NCI-H345 (cell line): Measurements from ENCODE around the gene SOX14.
A peak's percentile ranks its signal among the peaks of the same experiment; 100 is the strongest.

Experiments used
- DNase-seq: peaks from one replicate; lab custom pipeline; 2025; lab: John Stamatoyannopoulos, UW

Gene SOX14

DNA sequence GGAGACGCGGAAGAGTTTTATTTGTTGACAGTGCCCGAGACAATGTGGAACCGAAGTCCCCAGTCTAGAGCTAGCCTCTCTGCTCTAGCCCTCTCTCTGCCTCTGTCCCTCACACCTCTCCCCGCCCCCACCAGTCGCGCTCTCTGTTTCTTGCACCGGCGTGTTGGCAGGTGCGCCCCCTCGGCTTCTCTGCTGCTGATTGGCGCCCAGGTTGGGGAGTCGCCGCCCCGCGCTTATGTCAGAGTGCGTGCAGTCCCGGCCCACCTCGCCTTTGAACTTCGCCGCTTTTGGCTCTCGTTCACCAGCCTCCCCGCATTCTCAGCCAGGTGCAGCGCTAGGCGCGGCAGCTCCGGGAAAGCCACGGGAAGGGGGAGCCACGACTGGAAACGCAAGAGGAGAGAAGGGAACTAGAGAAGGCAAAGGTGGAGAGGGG lies at the start of gene SOX14:
TSS of gene SOX14 (plus strand) at position 315 of the 433 bp plus-strand sequence. CDS start 470 bp downstream, outside the sequence.
- peak; percentile 59 for DNase-seq

DNA sequence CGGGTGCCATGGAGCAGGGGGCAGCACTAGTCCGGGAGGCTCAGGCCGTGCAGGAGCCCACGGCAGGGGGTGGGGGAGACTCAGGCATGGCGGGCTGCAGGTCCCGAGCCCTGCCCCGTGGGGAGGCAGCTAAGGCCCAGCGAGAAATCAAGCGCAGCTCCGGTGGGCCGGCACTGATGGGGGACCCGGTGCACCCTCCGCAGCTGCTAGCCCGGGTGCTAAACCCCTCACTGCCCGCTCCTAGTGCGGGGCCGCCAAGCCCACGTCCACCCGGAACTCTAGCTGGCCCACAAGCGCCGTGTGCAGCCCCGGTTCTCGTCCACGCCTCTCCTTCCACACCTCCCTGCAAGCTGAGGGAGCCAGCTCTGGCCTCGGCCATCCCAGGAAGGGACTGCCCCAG lies 49.6 kb upstream of the SOX14 start:
- DNase-seq, result no peak

DNA sequence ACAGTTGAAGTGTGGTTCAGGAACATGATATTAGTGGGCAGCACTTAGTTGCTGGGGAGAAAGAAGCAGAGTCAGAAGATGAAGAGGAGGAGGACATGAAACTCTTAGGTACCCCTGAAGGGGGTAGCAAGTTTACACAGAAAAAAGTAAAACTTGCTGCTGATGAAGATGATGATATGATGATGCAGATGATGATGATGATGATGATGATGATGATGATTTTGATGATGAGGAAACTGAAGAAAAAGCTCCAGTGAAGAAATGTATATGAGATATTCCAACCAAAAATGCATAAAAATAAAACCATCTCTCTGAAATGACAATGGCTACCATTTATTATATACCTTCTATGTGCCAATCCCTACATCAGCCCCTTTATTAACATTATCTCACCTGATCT lies 39.9 kb upstream of the SOX14 start:
- no peak for DNase-seq

DNA sequence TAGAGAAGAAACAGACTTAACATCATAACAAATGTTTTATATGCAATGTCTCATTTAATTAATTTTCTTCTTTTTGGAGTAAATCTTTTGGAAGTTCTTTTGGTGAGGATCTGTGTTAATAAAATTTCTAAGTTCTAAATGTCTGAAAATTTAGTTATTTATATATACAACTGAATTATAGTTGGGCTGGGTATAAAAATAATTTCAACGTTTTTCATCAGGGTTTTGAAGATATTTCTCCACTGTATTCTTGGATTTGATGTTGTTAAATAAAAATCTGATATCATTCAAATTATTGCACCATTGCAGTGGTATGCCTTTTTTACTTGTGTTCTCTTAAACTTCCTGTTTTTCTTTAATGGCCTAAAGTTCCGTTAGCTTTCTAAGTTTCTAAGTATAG lies 26.9 kb upstream of the SOX14 start:
- no peak for DNase-seq

DNA sequence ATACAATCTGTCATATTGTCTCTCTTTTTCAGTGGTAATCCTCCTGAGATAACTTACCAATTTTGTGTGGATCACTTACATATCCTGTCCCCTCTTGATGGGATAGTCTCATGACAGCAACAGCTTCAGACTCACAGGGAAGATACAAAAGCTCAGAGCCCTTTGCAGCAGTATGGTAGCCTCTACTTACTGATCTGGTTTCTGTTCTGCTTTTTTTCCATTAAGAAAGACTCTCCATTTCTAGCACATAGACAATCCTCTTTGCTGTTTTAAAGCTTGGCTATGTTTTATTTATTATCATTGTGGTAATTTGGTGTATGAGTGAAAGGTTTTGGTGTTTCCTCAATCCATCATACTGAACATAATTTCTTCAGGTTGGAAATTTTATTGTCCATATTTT lies 25.4 kb upstream of the SOX14 start:
- DNase-seq, result no peak

DNA sequence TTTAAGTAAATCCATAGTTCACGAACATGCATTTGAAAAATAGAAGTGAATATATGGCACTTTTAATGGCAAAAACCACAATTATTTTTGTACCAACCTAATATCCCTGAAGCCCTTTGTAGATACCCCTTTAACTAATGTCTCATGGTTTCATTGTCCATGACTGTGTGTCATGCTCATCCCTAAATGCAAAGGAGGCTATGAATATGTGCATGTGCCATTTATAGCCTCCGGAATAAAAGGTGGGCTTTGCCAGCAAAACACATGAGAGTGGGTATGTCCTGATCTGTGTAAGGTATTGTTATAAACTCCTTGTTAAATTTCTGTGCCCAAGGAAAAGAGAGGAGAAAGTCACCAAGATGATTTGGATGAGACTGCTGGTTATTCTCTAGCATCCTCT lies 20.5 kb upstream of the SOX14 start:
- DNase-seq, result no peak

DNA sequence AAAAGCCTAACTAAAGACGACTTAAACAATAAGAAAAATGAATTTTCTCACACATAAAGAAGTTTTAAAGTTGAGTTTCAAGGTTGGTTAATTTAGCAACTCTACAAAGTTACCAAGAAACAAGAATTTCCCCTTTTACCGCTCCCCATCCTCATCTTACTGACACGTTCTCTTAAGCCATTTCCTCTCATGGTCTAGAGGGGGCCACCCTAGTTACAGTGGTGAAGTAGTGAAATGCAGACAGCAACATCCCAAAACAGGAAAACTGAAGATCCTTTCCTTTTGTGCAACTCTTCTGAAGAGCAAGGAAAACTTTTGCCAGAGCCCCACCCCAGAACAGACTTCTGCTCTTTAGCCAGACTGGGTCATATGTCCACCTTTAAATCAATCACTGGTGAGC lies 17.3 kb upstream of the SOX14 start:
- DNase-seq, result no peak

DNA sequence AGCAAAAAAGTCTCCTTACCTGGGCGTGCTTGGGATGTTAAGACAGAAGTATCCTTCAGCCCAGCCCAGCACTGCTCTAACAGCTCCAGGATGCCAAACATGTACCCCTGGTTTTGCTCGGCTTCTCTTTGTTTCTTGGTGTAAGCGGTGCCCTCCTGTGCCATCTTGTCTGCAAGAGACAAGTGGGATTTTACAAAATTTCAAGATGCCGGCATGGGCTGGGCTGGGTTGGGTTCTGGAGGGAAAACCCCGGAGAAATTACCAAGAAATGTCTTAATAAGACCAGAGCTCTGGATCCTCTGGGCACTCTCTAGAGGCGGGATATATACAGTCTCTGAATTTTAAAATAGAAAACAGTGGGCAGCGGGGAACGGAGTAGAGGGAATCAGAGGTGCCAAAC lies 4.6 kb upstream of the SOX14 start:
- DNase-seq, result no peak

DNA sequence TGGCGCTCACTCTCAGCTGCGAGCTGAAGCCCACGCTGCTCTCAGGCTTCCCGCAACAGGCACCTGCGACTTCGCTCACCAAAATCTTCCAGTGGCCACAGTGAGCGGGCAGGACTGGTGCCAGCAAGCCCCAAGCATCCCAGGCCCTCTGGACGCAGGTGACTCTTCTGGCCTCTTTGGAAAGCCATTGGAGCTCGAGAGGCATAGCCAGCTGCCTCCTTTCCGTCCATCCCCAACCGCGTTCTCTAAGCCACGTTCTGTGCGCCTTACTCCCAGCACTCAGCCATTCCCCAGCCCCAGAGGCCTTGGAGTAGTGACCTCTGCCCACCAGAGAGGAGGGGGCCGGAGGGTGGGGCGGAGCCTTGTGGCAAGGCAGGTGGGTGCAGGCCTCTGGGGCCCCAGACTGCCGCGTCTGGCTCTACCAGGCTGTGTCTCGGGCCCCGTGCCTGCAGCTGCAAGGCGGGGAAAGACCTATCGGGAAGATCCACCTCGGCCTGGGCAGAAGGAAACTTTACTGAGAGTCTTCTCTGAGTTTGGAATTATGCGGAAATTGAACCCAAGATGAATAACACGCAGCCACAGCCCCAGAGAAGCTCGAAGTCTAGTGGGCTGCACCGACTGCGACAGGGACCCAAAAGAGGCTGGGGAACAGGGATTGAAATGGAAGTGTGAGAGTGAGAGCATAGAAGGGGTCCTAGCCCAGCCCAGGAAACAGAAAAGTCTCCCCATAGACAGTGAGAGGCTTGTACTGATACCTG lies 3.6 kb upstream of the SOX14 start:
- no peak for DNase-seq

DNA sequence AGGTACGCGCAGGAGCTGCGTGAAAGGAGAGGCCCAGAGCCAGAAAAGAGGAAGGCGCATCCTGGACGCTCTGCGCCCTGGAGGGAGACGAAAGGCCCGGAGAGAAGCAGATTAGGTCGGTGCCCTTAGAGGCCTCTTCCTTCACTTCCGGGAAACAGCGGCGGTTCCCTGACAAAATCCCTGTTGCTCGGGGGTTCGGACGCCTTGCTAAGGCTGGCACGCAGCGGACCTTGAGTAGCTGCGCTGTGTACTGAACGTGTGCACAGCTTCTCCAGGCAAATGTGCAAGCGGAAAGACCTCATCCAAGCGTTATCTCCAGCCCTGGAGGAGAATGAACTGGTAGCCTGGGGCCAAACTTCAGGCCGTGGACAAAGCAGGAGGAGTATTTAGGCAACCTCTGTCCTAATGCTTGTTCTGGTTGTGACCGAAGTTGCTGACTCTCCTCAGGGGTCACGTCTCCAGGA lies 3.0 kb upstream of the SOX14 start:
- no peak for DNase-seq

DNA sequence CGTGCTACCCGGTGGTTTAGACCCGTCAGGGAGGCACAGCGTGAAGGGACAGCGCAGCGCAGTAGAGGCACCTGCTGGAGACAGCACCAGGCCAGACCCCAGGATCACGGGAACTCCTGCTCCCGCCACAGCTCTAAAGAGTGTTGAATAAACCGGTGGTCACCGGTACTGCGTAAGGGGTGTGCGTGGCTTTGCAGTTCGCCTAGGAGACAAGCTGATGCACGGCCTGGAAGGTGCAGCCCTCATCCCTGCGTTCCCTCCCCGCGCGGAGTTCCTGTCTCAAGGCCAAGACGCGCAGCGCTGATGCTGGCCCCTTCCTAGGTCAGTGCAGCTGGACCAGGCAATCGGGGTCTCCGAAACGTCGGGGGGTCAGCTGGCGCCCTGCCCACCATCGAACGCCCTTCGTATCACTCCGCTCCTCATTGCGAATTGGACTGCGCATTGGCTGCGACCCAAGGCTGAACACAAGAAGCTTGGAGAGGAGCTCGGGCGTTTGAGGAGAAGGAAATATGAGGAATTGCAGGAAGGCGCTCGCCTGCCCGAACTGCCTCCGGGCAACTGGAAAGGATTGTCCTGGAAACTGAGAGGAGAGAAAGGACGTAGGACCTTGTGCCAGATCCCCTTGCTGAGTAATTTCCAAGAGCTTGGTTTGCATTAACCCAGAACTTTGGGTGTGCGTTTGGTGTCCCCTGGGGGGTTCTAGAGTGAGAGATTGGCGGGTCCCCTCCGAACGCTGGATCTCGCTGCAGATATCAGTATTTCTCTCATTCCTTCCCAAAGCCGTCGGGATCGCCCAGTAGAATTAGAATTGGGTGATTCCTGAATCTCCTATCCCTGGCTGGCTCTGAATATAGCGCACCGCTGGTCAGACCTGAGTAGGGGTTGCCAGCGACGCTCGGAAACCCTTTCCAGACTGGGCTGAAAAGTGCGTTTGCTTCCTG lies 2.3 kb upstream of the SOX14 start:
- DNase-seq, result no peak

DNA sequence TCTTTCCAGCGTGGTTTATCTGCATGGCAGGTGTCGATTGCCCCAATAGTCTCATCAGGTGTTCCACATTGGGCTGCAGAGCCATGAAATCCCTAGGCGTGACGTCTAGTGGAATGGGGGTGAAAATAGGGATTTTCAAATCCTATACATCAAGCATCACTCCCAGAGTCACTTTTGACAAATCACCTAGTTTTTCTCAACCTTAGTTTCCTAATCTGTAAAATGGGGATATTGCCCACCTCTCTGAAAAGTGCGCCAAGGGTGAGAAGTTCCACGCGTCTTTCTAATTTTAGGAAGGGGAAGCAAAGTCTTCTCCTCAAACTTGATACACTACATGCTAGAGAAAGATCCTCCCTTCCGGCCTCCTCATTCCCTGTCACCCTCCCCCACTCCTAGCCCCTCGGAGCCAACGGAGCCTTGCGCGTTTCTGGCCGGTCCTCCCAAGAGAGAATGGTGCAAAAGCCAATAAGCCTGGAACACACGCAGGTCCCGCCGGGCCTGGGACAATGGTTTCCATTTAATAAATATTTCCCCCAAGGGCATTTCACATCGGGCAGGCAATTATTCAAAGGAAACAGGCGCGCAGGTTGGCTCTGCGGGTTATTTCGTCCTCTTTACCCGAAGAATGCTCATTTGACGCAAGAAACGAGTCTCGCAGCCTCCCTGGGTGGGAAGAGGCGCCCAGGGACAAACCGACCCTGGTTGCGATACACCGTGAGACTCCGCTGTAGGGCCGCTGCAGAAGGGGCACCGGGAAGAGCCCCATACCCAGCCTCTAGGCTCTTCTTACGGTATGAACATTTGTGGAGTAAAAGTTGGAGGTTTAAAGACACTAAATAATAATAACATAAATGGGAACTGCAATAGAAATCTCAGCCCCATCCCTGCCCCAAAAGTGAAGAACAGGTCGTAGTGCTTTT lies 1.2 kb upstream of the SOX14 start:
- no peak for DNase-seq

DNA sequence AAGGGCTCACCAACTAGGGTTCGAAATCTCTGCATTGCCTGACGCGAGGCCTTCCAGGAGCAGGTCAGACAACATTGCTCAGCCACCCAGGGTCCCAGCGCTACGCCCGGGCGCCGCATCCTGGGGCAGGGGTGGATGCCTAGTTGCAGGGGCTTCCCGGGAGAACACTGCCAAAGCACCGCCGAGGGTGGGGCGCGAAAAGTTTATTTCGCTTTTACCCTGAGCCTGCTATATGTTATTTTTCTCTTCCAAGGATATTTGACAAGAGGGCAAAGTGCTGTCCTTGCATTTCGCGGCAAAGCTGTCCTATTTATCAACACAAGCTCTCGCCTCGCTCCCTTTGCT lies 549 bp upstream of the SOX14 start:
- no peak for DNase-seq

DNA sequence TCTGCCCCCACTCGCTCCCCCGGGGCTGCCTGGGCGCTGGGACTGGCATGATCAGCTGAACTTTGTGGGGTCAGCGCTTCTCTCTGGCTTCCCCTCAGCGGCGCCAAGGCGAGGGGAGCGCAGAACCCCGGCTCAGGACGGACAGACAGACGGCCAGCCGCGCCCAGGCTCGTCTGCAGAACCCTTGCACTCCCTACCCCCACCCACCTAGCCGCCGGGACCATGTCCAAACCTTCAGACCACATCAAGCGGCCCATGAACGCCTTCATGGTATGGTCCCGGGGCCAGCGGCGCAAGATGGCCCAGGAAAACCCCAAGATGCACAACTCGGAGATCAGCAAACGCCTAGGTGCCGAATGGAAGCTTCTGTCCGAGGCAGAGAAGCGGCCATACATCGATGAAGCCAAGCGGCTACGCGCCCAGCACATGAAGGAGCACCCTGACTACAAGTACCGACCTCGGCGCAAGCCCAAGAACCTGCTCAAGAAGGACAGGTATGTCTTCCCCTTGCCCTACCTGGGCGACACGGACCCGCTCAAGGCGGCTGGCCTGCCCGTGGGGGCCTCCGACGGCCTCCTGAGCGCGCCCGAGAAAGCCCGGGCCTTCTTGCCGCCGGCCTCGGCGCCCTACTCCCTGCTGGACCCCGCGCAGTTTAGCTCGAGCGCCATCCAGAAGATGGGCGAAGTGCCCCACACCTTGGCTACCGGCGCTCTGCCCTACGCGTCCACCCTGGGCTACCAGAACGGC lies 621 bp downstream of the SOX14 start:
- DNase-seq, result no peak

DNA sequence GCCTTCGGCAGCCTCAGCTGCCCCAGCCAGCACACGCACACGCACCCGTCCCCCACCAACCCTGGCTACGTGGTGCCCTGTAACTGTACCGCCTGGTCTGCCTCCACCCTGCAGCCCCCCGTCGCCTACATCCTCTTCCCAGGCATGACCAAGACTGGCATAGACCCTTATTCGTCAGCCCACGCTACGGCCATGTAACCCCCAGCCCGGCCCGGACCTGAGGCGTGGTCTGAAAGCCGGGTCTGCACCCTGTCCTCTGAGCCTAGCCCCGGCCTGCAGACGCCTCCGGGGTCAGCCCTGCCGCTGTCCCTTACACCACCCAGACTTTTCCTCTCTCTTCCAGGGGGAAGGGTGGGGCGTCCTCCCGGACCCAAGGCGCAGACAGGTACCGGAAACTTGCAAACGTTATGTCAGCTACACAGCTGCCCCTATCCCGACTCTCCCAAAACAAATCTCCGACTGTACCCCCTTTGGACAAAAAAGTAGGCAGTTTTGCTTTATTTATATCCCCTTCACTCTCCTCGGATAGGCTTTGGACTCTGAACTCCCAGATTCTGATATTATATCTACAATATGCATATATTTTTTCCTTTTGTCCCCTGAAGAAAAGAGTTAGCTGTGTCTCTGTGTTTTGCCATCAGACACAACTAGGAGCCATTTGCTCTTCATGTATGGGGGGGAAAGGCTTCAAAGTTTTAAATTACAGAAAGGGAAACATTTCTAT lies 1.4 kb downstream of the SOX14 start:
- no peak for DNase-seq

DNA sequence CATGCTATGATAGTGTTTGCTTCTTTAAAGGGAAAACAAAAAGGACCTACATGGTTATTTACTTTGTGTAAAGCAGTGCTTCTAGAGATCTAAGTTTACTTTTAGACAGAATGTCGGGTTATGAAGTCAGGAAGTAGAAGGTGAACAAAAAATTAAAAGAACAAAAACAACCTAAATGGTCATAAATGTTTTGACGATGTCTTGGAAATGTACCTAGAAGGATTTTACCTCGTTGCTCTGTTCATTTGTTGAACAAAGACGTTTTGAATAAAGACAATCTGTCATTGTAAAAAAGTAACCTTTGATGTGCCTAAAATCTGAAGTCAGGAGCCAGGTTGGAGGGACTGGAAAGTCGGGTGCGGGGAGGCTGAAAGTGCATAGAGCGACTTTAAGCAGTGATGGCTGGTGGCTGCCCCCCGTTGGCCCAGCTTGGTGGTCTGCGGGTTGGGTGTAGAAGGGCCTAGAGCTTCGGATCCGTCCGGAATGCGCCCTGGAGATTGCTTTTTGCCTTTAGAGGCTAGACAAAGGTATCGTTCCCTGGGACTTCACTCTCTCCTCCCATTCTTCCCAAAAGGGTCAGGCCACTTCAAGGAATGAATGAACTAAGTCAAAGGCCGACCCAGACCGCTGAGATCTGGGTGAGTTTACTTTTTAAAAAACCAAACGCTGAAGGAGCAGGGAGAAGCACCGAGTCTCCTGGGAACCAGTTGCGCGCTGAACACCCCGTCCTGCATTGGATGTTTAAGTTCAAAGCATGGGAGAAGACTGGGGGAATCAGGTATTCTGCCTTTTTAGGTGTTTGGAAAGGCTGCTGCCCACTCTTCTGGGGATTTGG lies 2.1 kb downstream of the SOX14 start:
- no peak for DNase-seq

DNA sequence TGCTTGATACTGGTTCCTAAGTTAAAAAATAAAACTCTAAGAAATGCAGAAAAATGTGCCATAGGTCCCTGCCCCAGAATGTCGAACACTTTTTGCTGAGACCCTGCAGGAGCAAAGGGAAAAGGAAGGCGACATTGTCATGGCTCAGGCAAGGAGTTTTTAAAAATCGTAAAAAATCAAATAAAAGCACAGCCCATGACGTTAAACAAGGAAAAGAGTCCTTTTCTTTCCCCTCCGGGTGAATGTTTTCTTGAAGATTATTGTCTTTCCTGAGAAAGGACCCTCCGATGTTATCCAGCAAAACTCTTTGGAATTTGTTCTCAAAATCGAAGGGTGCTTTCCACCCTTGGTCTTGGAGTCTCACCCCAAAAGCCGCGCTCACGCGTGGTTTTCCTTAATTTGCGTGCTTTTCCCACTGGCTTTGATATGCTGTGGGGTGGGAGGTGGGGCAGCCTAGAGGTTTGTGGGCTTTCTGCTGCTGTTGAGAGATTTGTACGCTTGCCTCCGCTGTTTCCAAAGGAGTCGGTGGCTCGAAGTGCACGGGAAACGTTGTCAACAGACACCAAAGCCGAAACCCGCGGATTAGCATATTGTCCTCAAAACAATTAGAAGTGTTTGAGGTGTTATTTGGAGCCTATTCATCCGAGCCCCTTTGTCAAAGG lies 2.9 kb downstream of the SOX14 start:
- no peak for DNase-seq

DNA sequence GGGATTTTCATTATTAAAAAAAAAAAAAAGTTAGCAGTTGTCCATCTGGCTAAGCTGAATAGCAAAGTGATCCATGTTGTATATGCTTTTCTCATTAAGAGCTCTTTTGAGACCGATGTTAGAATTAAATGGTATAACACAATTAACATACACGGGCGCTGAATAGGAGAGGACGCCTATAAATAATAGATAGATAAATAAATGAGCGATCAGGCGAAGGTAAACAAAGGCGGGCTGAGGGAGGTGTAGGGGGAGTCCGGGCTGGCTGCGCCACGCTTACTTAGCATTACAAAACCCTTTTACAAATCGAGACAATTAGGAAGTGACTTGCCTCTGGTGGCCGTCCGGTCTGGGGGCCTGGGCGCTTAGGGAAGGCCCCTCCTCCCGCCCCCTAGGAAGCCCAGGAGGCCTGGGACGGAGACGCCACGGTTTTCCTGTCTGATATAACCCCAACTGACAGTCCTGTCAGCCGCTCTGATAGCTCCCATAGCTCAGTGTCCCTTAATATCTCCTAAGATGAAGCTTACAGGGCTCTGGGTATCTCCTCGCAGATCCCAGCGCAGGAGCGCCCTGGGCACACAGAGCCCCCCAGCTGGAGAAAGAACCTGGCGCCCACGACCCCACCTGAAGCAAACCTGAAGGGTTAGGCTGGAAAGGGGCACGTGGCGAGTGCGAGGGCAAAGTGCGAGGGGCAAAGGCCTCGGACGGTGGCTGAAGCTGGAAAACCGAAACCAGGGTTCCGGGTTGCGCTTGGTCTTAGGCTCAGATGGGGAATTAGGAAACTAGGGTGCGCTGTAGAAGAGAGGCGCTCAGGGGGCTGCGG lies 3.6 kb downstream of the SOX14 start:
- no peak for DNase-seq
